Mesenteric fat pad (tissue), 1 donor: ENCODE data around the gene OSMR. TPM values are rescaled to one million over a fixed set of nuclear protein-coding genes. Genes with fewer than 3 reads are reported as not detected.

Experiments
- DNase-seq: peaks from one replicate; pipeline ENCODE4 v3.0.0-alpha.2; 2020; ENCODE audit warnings: low spot score
- total RNA-seq: library from RNA; stranded (reverse); fragmentation: NEBNext Ultra II Directional; extraction: Animal tissue kit (Norgen Biotek cat#: 25700); gene quantifications from one replicate; pipeline ENCODE4 v1.2.1, GENCODE V29; 2021
- donor health status: DM: yes; HTN: yes; CAD: no.

The OSMR gene
- total RNA-seq, 1 donor from 2014 or later, result 141 TPM

DNA sequence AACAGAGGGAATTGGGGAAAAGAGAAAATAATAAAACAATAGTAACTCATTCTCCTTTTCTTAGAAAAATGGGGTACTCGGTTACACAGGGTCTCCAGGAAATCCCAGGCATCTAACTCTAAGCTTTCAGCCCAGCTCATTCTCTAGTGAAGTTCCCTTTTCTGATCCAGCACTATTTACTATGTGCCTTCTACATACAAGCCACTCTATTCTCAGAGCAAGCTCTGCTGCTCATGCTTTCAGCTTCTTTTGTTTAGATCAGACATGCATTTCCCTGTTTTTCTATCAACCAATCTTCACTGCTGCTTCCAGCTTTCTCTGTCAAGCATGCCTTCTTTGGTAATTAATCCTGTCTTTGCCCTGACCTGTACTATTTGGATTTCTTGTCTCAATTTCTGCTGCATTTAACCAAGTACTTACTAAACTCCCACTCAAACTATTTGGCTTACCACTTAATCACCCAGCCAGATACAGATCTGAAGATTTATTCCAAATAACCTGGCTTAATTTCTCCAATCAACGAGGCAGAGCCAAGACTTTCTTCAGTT, 25.3 kb downstream of the OSMR start:
- no peak for DNase-seq

DNA sequence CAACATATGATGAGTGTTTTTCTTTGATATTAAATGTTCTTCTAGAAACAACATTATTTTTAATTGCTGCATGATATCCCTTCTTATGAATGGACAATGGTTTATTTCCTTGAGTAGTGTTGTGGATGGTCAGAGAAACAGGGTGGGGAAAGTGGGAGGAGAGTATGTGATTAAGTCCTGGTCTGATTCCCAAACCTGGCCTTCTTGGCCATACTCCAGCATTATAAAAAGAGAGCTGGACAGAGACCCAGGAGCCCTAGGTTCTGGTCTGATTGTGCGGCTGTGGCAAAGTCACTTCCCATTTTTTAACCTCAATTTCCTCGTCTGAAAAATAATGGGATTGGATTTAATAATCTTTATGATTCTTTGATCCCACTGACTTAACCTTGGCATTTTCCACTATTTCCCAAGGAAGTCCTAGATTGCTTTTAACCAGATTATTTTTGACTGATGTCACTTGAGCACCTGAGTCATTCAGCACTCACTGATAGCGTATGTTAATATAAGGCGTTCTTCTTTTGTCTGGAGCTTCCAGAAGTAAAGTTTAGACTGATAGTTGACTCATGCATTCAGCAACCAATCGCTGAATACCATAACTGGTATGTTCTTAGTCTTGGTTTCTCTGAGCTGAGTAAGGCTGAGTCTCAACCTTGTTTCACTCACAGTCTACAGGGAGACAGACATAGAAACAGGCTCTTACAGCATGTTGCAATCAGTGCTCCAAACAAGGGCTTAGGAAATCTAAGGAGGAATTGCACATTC, 26.2 kb downstream of the OSMR start:
- no peak for DNase-seq

DNA sequence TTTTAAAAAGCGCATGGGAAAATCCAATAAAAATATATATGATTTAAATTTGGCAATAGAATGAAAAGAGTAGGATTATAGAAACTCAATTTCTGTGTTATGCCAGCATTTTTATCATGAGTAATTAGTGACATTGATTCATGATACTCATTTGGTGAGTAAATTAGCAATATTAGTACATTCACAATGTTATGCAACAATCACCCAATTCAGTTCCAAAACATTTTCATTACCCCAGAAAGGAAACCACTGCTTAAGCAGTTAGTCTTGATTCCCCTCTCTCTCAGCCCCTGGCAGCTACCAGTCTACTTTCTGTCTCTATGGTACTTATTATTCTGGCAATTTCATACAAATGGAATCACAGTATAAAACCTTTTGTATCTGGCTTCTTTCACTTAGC, 27.0 kb downstream of the OSMR start:
- no peak for DNase-seq

DNA sequence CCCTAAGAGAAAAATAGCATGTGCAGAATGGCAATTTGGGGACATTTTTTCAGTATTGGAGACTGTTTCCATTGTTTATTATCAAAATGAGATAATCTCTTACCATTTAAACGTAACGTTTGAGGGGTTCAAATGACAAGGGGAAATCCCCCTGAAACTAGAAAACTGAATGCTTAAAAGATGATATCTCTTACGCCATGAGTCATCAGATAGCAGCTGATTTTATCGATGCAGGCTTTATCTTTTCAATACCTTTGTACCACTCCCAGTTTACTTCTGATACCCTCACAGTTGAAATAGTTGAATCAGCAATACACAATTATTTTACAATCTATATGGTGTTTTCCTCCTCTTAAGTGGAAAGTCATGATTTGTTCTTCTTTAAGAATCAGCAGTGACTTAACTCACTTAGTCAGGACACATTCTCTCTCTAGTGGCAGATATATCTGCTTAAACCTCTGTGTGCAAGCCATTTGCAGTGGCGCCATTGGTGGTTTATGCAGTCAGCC, 29.2 kb downstream of the OSMR start:
- no peak for DNase-seq

DNA sequence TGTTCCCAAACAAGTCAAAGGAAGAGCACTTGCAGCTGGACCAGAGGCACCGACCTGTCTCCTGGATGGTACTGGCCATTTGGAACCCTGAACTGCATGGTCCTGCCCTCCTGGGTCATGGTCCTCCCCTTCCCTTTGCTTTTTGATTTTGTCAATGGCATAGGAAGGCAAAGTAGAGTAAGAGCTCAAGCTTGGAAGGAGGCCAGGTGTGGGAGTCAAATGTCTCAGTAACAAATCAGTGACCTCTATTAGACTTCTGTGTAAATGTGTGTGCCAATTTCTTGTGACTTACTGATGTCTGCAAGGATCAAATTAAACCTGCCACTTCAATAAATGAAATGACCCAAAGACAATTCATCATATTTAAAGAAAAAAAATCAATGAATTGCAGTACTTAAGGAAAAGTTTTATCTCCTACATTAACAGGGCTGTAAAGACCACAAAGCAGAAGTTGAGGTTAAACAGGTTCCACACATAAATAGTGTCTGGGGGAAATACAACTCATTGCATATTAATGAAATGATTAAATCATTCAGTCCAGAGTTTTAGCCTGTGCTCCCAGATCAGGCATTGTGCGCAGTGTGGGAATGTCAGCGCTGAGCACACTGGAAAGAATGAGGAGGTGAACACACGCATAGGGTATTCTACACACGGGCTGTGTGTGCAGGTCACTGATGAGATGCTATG, 32.7 kb downstream of the OSMR start:
- DNase-seq, result no peak

DNA sequence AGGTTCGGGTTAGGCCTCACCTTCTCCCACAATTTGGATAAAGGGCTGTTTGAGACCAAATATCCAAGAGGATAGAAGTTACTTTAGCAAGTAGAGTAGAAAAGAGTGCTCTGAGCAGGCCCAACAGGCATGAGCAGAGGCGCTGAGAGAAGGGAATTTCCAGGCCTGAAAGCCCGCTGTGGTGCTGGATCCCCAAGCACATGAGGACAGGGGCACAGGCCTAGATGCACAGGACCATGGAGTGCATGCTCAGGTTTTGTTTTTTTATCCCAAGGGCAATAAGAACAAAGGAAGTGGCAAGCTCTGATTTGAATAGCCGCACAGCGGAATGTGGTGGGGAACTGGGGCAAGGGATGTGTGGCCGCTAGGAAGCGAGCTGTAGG, 33.3 kb downstream of the OSMR start:
- DNase-seq, result no peak

DNA sequence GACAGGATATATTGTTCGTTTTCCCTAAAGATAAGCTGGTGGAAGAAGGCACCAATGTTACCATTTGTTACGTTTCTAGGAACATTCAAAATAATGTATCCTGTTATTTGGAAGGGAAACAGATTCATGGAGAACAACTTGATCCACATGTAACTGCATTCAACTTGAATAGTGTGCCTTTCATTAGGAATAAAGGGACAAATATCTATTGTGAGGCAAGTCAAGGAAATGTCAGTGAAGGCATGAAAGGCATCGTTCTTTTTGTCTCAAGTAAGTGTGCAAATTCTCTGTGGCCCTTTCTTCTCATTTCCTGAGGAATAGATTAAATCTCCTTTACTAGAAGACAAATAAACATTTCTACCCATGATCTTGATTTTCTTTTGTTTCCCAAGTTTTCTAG, 38.0 kb downstream of the OSMR start:
- DNase-seq, result no peak

DNA sequence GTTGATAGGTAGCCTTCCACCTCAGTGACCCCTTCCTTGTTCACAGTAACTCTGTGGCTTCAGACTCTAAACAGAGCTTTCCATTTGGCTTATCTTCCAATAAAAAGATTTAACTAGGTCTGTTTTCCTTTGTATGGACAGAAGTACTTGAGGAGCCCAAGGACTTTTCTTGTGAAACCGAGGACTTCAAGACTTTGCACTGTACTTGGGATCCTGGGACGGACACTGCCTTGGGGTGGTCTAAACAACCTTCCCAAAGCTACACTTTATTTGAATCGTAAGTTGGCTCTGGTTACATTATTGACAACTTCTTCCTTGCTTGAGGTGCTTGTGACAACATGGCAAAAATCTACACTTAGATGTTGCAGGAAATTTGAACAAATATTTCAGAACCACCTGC, 39.4 kb downstream of the OSMR start:
- no peak for DNase-seq

DNA sequence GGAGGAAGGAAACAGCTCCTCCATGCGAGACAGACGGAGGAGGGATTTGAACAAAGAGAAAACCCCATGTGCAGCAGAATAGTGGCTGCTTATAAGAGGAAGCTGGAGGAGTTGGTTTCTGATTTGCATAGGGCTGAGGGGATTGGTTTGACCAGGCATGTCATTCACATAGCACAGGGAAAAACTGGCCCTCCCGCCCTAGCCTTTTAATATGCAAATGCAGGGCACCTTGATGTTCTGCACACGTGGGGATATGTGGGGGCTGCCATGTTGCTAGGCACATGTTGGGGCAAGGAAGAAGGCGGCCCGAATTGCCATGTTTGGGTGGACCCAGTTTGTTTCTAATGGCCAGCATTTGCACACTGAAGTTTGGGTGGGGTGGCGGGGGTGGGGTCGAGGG, 42.2 kb downstream of the OSMR start:
- no peak for DNase-seq

DNA sequence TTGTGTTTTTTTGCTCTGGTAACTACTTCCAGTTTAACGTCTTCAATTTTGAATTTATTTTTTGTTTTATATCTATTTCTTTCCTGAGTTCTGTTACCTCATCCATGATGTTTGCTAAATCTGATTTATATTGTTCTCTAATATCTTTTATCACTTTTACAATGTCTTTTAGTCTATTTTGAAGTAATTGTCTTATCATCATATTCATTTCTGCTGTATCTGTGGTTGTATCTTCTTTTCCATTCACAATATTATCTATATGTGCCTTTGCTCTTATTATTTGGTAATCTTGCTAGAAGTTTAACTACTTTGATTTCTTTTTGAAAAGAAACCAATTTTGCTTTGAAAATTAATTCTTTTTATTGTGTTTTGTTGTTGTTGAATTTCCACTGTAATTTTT, 43.6 kb downstream of the OSMR start:
- DNase-seq, result no peak

DNA sequence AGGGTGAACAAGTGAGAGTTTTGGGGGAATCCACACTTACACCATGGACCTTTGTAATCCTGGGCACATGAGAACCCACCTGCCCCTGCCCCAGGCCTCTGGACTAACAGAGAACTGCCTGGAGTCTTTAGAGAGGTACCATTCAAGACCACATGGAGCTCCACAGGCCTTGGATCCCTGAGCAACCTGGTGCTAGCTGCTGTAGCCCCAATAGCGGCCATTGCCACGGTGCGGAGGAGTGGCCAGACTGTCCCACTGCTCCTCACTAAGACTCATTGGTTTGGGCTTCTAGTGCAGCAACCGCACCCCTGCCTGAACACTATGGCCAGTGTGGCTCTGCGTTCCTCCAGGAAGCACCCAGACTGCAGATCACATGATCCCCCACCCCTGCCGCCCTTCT, 45.8 kb downstream of the OSMR start:
- no peak for DNase-seq

DNA sequence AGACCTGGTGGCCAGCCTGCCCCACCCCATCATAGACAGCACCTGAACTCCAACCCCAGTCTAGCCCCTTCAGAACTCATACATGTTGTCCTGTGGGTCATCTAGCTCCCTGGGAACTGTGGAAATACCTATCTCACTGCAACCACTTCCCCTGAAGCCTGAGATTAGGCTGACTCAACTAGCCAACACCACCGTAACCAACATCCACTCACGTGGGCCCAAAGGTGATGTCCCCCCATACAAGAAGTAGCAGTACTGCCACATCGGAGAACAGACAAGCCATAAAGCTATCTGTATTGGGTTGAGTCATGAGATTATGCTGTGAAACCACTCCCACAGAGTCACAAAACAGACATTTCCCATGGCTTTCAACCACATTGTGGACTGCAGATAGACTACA, 46.6 kb downstream of the OSMR start:
- no peak for DNase-seq

DNA sequence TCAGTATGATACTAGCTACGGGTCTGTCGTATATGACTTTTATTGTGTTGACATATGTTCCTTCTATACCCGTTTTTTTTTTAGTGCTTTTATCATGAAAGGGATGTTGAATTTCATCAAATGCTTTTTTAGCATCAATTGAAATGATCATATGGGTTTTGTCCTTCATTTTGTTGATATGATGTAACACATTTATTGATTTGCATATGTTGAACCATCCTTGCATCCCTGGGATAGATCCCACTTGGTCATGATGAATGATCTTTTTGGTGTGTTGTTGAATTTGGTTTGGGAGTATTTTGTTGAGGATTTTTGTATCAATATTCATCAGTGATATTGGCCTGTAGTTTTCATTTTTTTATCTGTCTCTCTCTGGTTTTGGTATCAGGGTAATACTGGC, 50.9 kb downstream of the OSMR start:
- no peak for DNase-seq

DNA sequence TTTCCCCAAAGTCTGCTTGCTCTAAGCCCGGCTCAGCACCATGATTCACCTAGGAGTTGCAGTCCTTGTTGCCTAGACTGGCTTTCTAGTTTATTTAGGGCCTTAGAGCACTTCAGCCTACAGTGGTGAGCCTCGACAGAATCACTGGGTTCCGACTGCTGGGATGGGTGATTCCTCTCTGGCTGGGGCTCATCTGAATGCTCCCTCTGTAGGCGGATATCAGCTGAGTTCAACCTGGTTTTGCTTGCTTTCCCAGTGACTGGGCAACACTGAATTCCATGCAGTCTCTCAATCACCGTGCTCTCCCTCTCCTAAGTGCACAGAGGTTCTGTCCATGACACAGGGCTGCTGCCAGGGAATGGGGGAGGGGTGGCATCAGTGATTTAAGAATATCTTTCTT, 54.1 kb downstream of the OSMR start:
- no peak for DNase-seq

DNA sequence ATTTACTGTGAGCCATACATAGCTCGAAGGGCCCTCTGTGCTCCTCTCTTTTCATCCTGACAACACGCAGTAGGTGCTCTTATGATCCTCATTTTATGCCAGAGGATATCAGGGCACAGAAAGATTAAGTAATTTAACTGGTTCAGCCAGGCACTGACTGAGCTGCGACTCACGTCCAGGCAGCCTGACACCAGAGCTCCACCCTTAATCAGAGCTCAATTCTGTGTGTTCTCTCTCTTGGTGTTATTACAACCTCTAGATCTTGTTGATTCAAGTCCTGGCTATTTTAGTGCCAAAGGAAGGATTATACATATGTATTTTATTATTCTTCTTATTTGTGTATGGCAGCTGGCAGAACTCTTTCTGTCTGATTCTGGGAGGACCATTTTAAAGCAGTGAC, 59.7 kb downstream of the OSMR start:
- no peak for DNase-seq

DNA sequence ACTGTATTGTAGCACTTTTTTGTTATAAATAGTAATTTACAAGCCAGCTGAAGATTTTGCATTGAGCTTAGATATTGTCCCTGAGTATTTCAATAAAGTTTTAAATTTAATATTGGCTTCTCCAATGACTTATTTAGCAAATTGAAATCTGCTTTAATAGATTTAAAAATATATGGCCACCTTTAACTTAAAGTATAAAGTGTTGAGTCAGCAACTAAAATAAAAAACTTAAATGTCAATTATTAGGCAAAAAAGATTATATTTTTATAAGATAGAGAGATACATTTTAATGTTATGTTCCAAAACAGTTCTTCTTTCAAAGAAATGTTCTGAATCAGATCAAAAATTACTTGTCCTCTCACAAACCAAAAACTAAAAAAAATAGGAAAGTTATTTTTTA, 60.7 kb downstream of the OSMR start:
- no peak for DNase-seq

DNA sequence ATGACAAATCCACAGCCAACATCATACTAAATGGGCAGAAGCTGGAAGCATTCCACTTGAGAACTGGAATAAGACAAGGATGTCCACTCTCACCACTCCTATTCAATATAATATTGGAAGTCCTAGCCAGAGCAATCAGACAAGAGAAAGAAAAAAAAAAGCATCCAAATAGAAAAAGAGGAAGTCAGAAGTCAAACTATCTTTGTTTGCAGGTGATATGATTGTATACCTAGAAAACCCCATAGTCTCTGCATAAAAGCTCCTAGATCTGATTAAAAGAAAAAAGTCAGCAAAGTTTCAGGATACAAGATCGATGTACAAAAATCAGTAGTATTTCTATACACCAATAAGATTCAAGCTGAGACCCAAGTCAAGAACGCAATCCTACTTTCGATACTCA, 66.1 kb downstream of the OSMR start:
- DNase-seq, result no peak

DNA sequence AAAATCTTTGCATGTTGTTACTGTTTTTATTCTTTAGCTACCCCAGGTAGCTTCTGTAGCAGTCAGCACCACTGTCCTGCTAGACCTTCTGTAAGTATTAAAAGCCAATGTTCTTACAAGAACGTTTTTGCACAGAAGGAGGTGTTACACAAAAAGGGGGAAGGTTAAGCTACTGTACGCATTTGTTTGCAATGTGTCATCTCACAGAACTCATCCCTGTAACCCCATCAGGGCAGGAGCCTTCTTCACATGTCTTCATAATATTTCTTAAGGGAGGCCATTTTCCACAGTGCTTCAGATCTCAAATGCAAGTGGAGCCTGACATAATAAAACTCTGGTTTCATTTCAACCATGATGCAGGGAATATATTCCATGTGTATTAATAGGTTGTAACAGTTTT, 67.9 kb downstream of the OSMR start:
- no peak for DNase-seq

DNA sequence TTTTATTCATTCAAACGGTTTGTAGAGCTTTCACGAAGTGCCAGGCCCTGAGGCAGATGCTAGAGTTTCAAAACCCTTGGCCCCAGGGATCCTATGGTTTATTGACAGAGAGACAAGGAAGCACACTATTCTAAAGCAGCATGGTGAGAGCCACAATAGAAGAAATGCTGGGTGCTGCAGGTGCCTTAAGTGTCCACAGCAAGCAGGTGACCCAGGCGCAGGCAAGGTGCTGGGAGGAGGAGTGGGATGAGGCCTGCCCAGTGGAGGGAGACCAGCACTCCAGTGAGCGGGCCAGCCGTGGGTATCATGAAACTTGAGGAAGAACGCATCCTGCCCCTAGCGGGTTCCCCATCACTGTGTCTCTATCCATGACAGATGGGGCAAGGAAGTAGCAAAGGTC, 71.0 kb downstream of the OSMR start:
- no peak for DNase-seq

DNA sequence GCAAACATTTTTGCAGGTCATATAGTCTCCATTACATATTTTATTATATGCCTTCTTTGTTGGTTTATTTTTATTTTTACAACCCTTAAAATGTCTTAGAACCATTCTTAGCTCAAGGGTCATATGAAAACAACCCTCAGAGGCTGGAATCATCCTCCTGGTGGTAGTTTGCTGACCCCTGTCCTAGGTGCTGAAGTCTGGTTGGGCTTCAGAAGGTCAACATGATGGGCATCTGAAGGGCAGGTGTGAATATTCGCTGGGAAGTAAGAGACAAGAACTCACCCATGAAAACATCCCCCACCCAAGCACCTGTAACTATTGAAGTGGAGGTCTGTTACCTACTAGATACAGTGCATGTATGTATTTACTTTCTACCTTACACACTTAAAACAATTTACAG, 75.4 kb downstream of the OSMR start:
- no peak for DNase-seq

DNA sequence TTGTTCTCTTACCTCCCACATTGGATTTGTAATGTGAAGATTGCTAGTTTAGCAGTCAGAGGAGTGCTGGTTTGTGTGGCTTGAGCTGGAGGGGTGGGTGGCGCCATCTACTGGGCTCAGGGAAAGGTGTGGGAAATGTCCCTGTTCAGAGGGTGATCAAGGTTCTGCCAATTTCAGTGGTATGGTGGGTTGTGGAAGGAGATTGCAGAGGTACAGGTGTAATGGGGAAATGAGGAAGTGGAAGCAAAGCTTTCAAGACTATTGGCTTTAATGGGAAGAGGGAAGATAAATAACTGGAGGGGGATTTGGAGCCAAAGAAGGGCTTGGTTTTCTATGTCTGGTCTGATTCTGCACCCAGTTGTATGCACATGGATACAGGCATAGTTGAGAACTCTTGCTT, 76.4 kb downstream of the OSMR start:
- DNase-seq, result no peak

DNA sequence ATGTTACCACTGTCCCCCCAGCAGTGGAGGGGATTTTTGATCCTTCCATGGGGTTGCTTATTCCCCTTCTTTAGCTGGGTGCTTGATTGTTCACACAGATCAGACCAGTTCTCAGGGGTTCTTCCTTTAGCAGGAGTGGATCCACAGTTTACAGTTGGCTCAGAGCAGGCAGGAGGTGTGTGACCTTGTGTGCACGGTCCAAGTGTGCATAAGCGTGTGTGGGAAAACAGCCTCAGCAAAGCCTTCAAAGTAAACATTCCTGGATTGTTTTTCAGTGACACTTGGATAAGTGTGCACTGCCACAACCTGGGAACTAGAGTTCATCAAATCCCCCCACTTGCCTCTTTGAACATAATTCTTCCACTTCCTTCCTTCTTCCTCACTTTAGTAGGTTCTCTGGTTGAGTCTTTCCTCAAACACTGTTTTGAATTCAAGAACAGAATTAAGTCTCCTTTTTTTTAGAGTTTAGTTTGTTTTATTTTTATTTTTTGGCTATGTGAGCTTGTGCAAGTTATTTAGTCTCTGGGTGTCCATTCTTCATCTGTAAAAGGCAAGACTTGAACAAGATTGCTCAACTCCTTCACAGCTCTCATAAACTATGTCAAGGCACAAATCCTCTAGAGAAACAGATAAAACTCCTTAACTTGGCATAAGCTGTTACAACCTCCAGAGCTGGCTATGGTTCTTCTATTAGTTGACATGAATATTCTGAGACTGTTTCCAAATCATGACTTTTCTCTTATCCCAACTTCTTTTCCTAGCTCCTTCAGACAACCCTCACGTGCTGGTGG, 78.0 kb downstream of the OSMR start:
- DNase-seq, result no peak
